HG02571 (cell line): ENCODE data around the gene CEACAM19.
"Not testable (repeated sequence)": the region's sequence is repeated elsewhere in the genome, so short reads cannot be mapped to it uniquely, and the experiment has no call there.

Experiments
- ATAC-seq: cut with Tn5 transposase; IDR thresholded peaks from one replicate; pipeline ENCODE4 v1.9.1; 2021; ENCODE audit warnings: mild to moderate bottlenecking, moderate library complexity; ENCODE audit not compliant: unreplicated experiment

CEACAM19 gene

DNA sequence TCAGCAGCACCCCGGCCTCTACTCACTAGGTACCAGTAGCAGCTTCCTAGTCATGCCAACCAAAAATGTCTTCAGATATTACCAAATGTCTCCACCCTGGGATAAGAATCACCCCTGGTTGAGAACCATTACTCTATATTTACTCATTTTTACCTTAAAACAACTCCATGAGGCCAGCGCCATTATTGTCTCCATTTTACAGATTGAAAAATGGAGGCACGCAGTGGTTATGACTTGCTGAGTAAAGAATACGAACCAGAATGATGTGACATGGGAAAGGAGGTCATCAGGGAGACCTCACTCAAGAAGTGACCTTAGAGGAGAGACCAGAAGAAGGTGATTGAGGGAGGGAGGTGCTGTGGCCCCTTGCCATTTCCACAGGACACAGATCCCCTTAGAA, 2.2 kb downstream of the CEACAM19 start:
- ATAC-seq: no peak

DNA sequence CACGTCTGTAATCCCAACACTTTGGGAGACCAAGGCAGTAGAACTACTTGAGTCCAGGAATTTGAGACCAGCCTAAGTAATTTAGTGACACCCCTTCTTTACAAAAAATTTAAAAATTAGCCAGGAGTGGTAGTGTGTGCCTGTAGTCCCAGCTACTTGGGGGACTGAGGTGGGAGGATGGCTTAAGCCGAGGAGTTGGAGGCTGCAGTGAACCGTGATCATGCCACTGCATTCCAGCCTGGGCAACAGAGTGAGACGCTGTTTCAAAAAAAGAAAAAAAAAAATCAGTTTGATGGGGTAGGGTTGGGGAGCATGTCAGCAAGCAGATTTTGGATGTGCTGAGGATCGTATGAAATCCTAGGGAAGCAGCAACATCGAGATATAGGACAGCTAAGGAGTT, 4.2 kb downstream of the CEACAM19 start:
- no peak for ATAC-seq

DNA sequence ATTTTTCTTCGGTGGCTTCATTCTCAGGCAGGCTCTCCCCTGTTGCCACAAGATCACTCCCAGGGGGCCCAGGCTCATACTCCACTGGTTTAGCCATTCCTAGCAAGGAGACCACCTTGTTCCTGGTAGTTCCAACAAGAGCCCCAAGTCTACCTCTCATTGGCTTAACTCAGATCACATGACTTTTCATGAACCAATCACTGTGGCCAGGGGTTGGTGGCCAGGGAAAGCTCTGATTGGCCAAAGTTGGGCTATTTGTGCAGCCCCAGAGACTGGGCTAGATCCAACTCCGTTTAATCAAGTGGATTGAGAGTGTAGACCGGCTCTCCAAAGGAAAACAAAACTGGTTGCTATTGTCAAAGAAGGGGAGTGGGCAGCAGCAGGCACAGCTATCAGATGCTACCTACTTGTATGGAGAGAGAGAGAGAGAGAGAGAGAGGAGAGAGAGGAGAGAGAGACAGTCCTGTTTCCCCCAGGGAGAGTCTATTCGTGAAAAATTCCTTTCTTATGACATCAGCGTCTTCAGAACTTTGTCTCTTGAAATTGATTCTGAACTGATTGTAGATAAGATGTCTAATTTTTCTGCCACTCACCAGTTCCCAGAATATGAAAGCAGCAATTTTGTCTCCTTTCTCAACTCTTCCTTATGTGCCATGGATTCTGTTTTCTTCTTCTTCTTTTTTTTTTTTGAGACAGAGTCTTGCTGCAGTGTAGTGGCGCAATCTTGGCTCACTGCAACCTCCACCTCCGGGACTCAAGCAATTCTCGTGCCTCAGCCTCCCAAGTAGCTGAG, 5.9 kb downstream of the CEACAM19 start:
- ATAC-seq: no peak

DNA sequence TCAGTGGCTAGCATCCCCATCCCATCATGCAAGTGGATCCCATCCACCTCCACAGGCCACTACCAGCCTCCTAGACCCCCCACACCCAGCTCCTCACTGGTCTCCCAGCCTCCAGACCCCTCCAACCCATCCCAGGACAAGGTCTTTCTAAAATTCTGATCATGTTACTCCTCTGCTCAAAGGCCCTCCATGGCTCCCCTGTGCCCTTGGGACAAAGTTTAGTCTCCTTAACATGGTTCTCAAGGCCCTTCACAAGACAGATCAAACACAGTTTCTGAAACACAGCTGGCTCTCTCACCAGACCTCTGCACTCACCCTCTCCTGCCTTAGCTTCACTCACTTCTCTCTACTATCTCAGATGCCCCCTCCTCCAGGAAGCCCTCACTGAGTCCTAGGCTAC, 9.3 kb downstream of the CEACAM19 start:
- no peak for ATAC-seq

DNA sequence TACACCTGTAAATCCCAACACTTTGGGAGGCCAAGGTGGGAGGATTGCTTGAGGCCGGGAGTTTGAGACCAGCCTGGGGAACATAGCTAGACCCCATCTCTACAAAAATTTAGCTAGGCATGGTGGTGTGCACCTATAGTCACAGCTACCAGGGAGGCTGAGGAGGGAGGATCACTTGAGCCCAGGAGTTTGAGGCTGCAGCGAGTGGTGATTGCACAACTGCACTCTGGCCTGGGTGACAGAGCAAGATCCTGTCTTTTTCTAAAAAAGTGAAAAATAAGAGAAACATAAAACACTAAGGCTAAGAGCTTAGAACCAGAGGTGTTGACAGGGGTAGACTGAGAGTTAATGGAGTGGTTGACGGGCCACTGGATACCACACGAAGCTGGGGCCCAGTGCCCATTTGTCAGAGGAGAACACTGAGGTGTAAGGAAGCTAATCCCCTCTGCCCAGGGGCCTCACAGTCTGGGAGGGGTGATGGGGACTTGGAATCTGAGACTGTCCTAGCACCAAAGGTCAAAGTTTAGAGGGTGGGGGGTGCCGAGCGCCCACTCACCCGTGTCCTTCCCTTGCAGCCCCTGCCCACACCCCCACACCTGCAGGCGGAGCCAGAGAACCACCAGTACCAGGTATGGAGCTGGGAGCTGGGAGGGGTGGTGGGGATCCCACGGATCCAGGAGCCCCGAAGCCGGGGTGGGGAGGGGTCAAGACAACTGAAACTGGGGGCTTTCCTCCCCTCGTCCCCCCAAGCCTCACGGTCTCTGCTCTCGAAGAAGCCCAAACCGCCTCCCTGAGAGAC, 10.9 kb downstream of the CEACAM19 start:
- no peak for ATAC-seq

DNA sequence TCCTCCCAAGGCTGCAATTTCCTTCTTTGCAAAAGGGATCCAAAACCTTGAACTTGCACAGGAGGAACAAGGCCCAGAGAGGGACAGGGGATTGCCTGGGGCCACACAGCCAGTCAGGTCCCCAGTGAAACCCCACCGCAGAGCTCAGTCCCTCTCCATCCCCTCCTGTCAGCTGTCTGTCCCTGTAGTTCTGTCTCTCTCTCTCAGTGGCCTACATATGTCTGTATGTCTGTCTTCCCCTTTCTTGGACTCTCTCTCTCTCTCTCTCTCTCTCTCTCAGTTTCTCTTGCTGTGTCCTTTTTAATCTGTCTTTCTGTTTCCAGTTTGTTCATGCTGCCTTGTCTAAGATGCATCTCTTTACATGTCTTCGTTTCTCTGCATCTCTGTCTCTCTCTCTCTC, 11.5 kb downstream of the CEACAM19 start:
- ATAC-seq: no peak

DNA sequence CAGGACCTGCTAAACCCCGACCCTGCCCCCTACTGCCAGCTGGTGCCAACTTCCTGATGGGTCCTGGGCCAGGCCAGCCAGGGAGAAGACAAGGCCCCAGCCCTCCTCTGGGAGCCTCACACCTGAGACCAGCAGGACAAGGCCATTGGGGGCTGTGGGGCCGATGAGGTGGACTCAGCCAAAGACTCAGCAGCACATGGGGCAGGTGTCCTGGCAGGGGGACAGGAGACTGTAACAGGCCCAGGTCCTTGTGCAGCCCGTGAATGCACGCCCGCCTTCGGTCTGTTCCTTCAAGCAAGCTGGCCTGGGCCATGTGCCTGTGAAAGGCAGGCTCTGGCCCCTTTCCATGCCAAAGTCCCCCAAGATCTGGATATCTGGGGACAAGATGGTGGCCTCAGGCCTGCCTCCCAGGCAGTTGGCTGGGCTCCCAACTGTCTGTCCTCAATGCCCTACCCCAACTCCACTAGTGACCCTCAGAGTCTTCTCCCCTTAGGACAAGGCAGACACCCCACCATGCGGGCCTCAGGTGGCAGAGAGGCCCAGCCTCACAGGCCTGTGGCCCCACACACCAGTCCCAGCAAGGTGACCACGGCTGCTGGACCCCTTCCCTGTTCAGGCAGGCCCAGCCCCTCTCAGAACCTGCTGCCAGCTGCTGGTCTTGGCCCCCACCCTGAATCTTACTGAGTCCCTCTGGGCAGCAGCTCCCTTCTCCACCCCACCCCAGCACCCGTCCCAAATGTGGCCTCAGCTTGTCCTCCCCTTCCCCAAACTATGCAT, 12.3 kb downstream of the CEACAM19 start:
- no peak for ATAC-seq

DNA sequence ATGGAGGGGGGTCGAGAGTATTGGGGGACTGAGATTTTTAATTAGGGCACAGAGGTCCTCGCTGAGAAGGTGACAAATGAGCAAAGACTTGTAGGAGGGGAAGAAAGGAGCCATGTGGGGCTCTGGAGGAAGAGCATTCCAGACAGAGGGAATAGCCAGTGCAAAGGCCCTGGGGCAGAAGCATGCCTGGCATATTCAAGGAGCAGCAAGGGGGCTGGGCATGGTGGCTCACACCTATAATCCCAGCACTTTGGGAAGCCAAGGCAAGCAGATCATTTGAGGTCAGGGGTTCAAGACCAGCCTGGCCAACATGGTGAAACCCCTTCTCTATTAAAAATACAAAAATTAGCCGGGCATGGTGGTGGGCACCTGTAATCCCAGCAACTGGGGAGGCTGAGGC, 13.1 kb downstream of the CEACAM19 start:
- not testable (repeated sequence) for ATAC-seq

DNA sequence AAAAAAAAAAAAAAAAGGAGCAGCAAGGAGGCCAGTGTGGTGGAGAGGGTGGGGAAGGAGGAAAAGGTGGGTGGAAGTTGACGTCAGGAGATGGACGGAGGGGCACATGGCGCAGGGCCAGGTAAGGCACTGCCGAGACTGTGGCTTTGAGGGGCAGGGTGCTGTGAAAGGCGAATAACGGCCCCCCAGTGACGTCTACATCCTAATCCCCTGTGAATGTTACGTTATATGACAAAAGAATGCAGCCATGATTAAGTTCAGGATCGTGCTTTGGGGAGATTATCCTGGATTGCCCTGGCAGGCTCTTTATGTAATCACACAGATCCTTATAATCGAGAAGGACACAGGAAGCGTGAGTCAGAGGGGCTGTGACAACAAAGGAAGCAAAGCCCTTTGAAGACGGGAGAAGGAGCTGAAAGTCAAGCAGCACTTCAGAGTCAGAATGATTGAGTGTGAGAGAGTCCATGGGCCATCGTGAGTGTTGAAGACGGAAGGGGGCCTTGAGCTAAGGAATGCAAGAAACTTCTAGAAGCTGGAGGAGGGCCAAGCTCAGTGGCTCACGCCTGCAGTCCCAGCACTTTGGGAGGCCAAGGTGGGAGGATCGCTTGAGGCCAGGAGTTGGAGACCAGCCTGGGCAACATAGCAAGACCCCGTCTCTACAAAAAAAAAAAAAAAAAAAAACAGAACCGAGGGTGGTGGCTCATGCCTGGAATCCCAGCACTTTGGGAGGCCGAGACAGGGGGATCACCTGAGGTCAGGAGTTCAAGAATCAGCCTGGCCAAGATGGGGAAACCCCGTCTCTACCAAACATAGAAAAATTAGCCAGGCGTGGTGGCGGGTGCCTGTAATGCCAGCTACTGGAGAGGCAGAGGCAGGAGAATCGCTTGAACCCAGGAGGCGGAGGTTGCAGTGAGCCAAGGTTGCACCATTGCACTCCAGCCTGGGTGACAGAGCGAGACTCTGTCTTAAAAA, 13.9 kb downstream of the CEACAM19 start:
- ATAC-seq: no peak

DNA sequence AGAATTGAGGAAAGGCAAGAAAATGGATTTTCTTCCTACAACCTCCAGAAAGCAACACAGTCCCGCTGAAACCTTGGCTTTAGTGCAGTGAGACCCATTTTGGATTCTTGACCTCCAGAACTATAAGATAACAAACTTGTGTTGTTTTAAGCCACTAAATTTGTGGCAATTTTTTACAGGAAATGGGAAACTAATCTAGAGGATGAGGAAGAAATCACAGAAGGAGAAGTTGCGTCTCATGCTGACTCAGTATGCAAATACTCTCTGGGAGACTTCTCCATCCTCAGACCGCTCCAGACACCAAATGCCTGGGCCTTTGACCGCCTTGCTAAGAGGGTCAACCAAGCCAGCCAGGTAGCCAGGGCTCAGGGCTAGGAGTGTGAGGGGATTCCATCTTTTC, 14.6 kb downstream of the CEACAM19 start:
- no peak for ATAC-seq

DNA sequence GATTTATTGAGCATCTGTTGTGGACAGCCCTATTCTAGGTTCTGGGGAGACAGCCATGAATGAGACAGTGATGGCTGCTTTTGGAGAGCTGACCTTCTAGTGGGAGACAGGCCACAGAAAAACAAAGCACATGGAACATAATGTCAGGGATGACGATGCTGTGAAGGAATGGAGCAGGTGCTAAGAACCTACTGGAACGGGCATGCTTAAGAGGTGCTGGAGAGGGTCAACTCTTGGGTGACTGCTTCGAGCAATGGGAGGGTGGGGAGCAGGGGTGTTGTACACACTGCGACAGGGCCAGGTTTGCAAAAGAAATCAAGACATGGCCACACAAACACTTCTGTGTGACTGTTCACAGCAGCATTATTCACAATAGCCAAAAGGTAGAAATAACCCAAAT, 15.6 kb downstream of the CEACAM19 start:
- no peak for ATAC-seq

DNA sequence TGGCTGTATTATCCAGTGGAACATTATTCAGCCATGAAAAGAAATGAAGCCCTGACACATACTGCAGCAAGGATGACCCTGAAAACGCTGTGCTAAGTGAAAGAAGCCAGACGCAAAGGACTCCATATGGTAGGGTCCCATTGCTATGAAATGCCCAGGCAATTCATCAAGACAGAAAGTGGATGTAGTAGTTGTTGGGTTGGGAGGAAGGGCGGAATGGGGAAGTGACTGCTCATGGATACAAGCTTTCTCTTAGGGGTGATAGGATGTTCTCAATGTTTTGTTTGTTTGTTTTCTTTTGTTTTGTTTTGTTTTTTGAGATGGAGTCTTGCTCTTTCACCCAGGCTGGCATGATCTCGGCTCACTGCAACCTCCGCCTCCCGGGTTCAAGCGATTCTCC, 16.6 kb downstream of the CEACAM19 start:
- ATAC-seq: no peak

DNA sequence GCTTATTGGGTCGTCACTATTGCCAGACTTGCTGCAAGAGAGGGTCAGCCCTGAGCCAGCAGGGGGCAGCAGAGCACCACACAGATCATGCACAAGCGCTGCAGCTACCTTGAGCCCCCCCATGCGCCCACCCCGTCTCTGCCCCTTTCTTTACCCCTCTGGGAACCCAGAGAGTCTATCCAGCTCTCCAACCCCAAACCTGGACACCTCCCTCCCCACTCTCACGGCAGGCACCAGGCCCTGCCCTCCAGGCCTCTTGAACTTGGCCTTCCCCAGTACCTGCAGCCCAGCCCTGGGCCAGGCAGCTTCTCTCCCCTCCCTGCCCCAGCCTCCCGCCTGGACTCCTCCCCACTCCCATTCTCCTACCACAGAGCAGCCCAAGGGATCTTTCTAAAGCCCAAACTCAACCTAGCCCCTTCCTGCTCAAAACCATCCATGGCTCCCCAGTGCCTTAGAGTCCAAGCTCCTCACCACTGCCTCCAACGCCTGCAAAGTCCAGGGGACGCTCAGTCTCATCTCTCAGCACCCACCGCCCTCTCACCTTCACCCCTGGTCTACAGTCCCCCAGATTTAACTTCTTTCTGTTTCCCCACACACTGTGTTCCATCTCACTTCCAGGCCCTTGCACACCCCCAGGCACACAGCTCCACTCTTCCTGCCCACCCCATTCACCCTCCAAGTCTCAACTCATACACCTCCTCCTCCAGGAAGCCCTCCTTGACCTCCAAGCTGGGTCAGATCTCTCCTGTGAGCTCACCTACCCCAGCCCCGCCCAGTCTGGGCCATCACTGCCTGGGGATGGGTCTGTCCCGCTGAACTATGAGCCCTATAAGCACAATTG, 18.2 kb downstream of the CEACAM19 start:
- no peak for ATAC-seq

DNA sequence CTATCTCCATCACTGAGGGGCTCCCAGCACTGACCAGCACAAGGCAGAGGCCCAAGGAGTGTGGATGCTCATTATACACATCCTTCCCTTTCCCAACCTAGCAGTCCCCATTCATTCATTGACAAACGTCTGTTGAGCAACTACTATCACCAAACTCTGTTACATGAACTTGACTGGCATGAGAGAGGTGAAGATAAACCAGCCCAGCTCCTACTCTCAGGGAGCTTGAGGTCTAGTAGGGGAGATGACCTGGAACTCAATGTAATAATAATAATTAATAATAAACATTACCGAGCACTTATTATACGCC, 18.8 kb downstream of the CEACAM19 start:
- no peak for ATAC-seq

DNA sequence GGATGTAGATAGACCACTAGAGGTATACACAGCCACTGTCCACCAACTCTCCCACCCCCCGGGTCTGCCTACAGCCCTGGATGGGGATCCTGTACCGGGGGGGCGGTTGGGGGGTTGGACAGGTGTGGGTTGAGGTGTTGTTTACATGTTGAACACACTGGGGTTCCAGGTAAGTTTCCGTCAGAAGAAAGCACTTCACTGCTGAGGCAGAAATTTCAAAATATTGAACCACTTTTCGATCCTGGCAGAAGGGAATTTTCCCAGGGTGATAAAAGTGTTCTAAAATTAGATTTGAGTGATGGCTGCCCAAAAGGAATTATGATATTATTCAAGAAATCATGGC, 21.1 kb downstream of the CEACAM19 start:
- ATAC-seq: peak; percentile 16

DNA sequence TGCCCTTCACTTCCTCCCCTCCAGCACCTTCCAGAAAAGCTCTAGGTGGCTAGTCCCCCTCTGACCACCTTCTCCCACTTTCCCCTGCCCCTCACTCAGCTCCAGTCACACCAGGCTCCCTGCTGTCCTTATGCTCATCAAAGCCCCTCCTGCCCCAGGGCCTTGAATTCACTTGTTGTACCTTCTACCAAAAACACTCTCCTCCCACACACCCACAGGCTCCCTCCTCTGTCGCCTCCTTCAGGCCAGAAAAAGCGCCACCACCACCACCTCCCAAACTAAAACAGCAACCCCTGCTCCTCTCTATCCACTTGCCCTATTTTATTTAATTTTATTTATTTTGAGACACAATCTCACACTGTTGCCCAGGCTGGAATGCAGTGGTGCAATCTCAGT, 22.9 kb downstream of the CEACAM19 start:
- no peak for ATAC-seq

DNA sequence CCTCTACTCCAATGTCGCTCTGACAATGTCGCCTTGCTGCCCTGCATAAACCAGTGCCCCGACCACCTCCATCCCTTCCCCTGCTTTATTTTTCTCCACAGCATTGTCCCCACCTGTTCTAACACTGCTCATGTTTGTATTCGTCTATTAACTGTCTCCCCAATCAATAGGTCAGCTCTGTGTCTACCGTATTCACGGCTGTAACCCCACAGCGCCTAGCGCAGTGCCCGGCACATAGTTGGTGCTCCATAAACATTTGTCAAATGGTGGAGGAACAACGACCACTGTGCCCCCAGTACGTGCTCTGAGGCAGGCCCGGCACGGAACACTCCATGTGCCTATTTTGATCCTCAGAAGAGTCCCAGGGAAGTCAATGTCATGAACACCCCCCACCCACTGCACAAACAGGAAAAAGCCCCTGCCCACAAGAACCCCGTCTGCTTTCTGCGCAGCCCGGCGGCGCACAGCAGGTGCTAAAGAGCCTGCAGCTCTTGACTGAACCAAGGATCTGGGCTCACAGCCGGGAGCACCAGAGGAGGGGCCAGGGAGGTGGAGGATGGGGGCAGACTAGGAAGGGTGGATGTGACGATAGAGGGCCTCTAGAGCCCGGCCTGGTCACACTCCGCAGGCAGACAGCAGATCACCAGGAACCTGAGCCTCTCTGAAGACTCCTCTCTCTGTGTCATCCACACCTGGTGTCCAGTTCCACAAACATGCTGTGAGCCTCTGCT, 25.8 kb downstream of the CEACAM19 start:
- ATAC-seq: no peak

DNA sequence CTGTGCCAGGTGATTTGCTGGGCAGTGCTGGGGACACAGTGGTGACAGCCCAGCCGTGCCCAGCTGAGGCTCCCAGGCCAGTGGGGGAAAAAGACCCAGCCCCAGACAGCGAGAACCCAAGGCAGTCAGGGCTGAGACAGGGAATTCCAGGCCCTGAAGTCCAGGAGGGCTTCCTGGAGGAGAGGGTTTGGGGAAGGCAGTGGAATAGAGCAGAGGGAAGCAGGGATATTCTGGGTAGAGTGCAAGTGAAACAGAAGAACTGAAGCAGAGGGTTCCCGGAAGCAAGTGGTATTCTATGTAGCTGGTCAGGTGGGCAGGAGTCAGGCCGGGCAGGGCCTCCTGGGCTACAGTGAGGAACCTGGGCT, 26.4 kb downstream of the CEACAM19 start:
- no peak for ATAC-seq

DNA sequence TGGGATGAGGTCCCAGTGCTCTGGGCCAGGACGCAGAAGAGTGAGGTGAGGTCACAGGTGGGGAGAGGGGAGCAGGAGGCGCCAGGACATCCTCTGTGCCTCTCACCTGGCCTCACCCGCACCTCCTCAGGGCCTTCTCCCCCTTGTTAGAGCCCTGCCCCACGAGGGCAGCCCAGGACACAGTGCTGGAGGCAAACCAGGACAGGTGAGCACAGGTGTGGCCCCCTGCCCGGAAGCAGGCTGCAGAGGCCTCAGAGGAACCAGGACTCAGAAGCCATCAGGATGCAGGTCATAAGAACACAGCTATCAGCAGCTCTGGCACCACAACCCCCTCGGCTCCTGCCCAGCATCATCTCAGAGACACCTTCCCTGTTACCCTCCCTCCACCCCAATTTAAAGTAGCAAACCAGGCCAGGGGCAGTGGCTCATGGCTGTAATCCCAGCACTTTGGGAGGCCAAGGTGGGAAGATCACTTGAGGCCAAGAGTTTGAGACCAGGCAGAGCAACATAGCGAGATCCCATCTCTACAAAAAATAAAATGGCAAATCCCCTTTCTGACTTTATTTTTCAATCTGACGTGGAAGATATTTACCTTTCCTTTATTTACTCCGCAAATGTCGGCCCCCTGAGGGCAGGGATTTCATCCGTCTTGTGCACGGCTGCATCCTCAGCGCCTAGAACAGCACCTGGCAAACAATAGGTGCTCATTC, 27.4 kb downstream of the CEACAM19 start, which contains the start of gene CEACAM16:
TSS of gene CEACAM16 (plus strand) at position 660 of the 710 bp plus-strand sequence. CDS start 2,306 bp downstream, outside the sequence.
- no peak for ATAC-seq
